NB4 (cell line): ENCODE measurements around the gene CPLX1.

Experiments
- CTCF ChIP-seq: IDR thresholded peaks from one replicate; pipeline ENCODE4 v1.5.1; 2012; ENCODE audit warnings: low read depth, low read length
- MAX ChIP-seq: IDR thresholded peaks from 2 replicates; pipeline ENCODE4 v1.6.1; 2011; ENCODE audit warnings: low read depth, low read length
- MYC ChIP-seq: IDR thresholded peaks from 2 replicates; pipeline ENCODE4 v1.6.1; 2011; ENCODE audit warnings: low read depth, low read length
- POLR2A ChIP-seq: IDR thresholded peaks from 2 replicates; pipeline ENCODE4 v1.6.1; 2011; ENCODE audit warnings: mild to moderate bottlenecking; ENCODE audit not compliant: insufficient read length; ENCODE audit errors: extremely low read depth

- TF ChIP-seq CTCF (no peak), POLR2A (no peak), MYC (no peak), MAX (no peak)
Measured at GRCh38 chr4:766152-766515, 59.8 kb downstream of the CPLX1 start.
